HCT116 (cell line): Measurements from ENCODE around the gene NR6A1. TPM values are rescaled to one million over a fixed set of nuclear protein-coding genes. Genes with fewer than 3 reads are reported as not detected.

ENCODE experiments used
- ATAC-seq: fragments of 200-7000 bp; cut with Tn5 transposase; 2 replicates; pipeline ENCODE4 v1.9.1; 2020; ENCODE audit warnings: mild to moderate bottlenecking, moderate library complexity
- BruUV-seq: library from RNA; stranded (reverse); fragments of 400-500 nt; replicated peaks from 2 replicates; lab custom pipeline; 2021; lab: Mats Ljungman, UMichigan
- CTCF ChIA-PET: fragments of 300-600 bp; sonication (Branson Sonifier 250); formaldehyde crosslinking; loops from one replicate; lab custom pipeline; 2021; ENCODE audit warnings: antibody characterized with exemption; lab: Charles Lee
- POLR2A ChIA-PET: fragments of 300-600, 350-600 bp; sonication (Branson Sonifier 250); formaldehyde crosslinking; loops from one replicate; lab custom pipeline; 2021; ENCODE audit warnings: antibody characterized with exemption; lab: Charles Lee
- RAD21 ChIA-PET, 2 experiments: fragments of 300-600 bp; sonication (Branson Sonifier 250); formaldehyde crosslinking; loops; one replicate each; lab custom pipeline; 2023; ENCODE audit warnings: low total read pairs in 2 of 2; ENCODE audit not compliant: uncharacterized antibody in 2 of 2, unreplicated experiment in 2 of 2, low non-redundant PET in 1 of 2; lab: Charles Lee
- DNase-seq: peaks from one replicate; pipeline ENCODE4 v3.0.0-alpha.2; 2010; ENCODE audit warnings: low read depth, low spot score
- H2AFZ ChIP-seq: fragments of 200-600 bp; shearing (Covaris generic), sonication (generic); 2 replicates; pipeline ENCODE4 v1.6.1; 2017; ENCODE audit warnings: low read depth, mixed run types, mixed read lengths, antibody characterized with exemption, low read length; ENCODE audit not compliant: poor library complexity, severe bottlenecking
- H3K27ac ChIP-seq: 2 replicates; pipeline ENCODE4 v1.5.1; 2012; ENCODE audit warnings: low read depth, low read length
- H3K27me3 ChIP-seq: fragments of 200-600 bp; sonication (generic); 2 replicates; pipeline ENCODE4 v1.6.1; 2016; ENCODE audit warnings: mixed run types, low read length, mixed read lengths; ENCODE audit not compliant: insufficient read depth
- H3K36me3 ChIP-seq, 2 experiments: fragments of 200-500 bp in 1 of 2; fragments of 200-600 bp in 1 of 2; sonication (Bioruptor generic) in 1 of 2; sonication (generic) in 1 of 2; 2 replicates each; pipeline versions ENCODE4 v1.5.1 to v1.6.1; 2014 to 2016; ENCODE audit warnings: low read length in 2 of 2, inconsistent platforms in 1 of 2, mixed read lengths in 1 of 2, mixed run types in 1 of 2; ENCODE audit not compliant: insufficient read depth in 2 of 2, control insufficient read depth in 1 of 2
- H3K4me1 ChIP-seq, 2 experiments: fragments of 200-600 bp in 1 of 2; sonication (generic) in 1 of 2; 2 replicates each; pipeline versions ENCODE4 v1.5.1 to v1.6.1; 2012 to 2017; ENCODE audit warnings: low read length in 2 of 2, inconsistent platforms in 1 of 2, mild to moderate bottlenecking in 1 of 2, mixed read lengths in 1 of 2, mixed run types in 1 of 2, moderate library complexity in 1 of 2; ENCODE audit not compliant: insufficient read depth in 2 of 2, control insufficient read depth in 1 of 2
- H3K4me2 ChIP-seq: fragments of 200-600 bp; sonication (generic); 2 replicates; pipeline ENCODE4 v1.6.1; 2017; ENCODE audit warnings: mixed run types, low read length, mixed read lengths
- H3K4me3 ChIP-seq, 2 experiments: fragments of 200-600 bp in 1 of 2; sonication (generic) in 1 of 2; replicated peaks in 1 of 2; 2 replicates each; pipeline ENCODE4 v1.5.1; 2011 to 2016; ENCODE audit warnings: low read length in 2 of 2, control low read depth in 1 of 2, low read depth in 1 of 2, mild to moderate bottlenecking in 1 of 2, mixed read lengths in 1 of 2, mixed run types in 1 of 2
- H3K79me2 ChIP-seq: fragments of 200-600 bp; sonication (generic); 2 replicates; pipeline ENCODE4 v1.6.1; 2017; ENCODE audit warnings: mild to moderate bottlenecking, mixed run types, low read length, moderate library complexity, mixed read lengths; ENCODE audit not compliant: insufficient read depth
- H3K9ac ChIP-seq: fragments of 200-600 bp; sonication (generic); 2 replicates; pipeline ENCODE4 v1.6.1; 2016; ENCODE audit warnings: low read length, mixed read lengths
- H3K9me2 ChIP-seq: fragments of 200-600 bp; sonication (generic), shearing (Covaris generic); 2 replicates; pipeline ENCODE4 v1.6.1; 2017; ENCODE audit warnings: mixed run types, mild to moderate bottlenecking, moderate library complexity; ENCODE audit not compliant: insufficient read depth
- H3K9me3 ChIP-seq, 2 experiments: fragments of 200-500 bp in 1 of 2; fragments of 200-600 bp in 1 of 2; sonication (Bioruptor generic) in 1 of 2; sonication (generic) in 1 of 2; 2 replicates each; pipeline ENCODE4 v1.6.1; 2014 to 2017; ENCODE audit warnings: low read length in 2 of 2, mixed read lengths in 2 of 2, inconsistent platforms in 1 of 2, low read depth in 1 of 2, mild to moderate bottlenecking in 1 of 2, mixed run types in 1 of 2, moderate library complexity in 1 of 2; ENCODE audit not compliant: control insufficient read depth in 1 of 2, insufficient read depth in 1 of 2
- H4K20me1 ChIP-seq: fragments of 200-600 bp; sonication (generic), shearing (Covaris generic); 2 replicates; pipeline ENCODE4 v1.6.1; 2017; ENCODE audit warnings: mixed run types, mild to moderate bottlenecking, moderate library complexity; ENCODE audit not compliant: insufficient read depth
- FOSL1 ChIP-seq: IDR thresholded peaks from 2 replicates; pipeline ENCODE4 v1.6.1; 2012; ENCODE audit warnings: low read depth
- JUND ChIP-seq: IDR thresholded peaks from 2 replicates; pipeline ENCODE4 v1.6.1; 2012
- POLR2A ChIP-seq: IDR thresholded peaks from 2 replicates; pipeline ENCODE4 v1.7.0; 2011; ENCODE audit warnings: borderline replicate concordance; ENCODE audit not compliant: insufficient read depth, insufficient read length; ENCODE audit errors: extremely low read depth
- SIN3A ChIP-seq: IDR thresholded peaks from 2 replicates; pipeline ENCODE4 v1.6.1; 2012; ENCODE audit warnings: low read depth
- TCF7L2 ChIP-seq: IDR thresholded peaks from 2 replicates; pipeline ENCODE4 v1.7.0; 2011; ENCODE audit warnings: borderline replicate concordance, inconsistent platforms; ENCODE audit not compliant: insufficient read depth, insufficient read length; ENCODE audit errors: extremely low read depth
- ZNF274 ChIP-seq: fragments of 200-500 bp; sonication (Bioruptor generic); IDR thresholded peaks from 2 replicates; pipeline ENCODE4 v1.6.1; 2014; ENCODE audit warnings: mild to moderate bottlenecking, low read depth, low read length, inconsistent platforms
- intact Hi-C: fragments of 100-400 bp; cut with micrococcal nuclease; formaldehyde crosslinking; loops from 2 replicates; pipeline ENCODE4 v1.10.0; 2022
- total RNA-seq: library from RNA; stranded (reverse); gene quantifications from one replicate; pipeline ENCODE4 v1.2.1, GENCODE V29; 2021; ENCODE audit not compliant: unreplicated experiment
- TF ChIP-seq, protein P1 (sequence below): IDR thresholded peaks from 2 replicates; pipeline ENCODE4 v1.6.1; 2011; ENCODE audit warnings: mild to moderate bottlenecking, low read length, moderate library complexity; ENCODE audit not compliant: insufficient replicate concordance; ENCODE audit errors: extremely low read depth
- TF ChIP-seq, protein P2 (sequence below), 3 experiments: fragments of 200-600 bp in 1 of 3; sonication (generic) in 1 of 3; IDR thresholded peaks in 2 of 3; conservative IDR thresholded peaks in 1 of 3; 2 replicates each; pipeline ENCODE4 v1.5.1; 2012 to 2017; ENCODE audit warnings: low read depth in 2 of 3, low read length in 2 of 3, antibody characterized with exemption in 1 of 3, borderline replicate concordance in 1 of 3, control low read depth in 1 of 3, mild to moderate bottlenecking in 1 of 3, mixed read lengths in 1 of 3, mixed run types in 1 of 3, moderate library complexity in 1 of 3; ENCODE audit not compliant: insufficient read depth in 1 of 3
- TF ChIP-seq, protein P3 (sequence below): IDR thresholded peaks from 2 replicates; pipeline ENCODE4 v1.6.1; 2012

Gene NR6A1
- total RNA-seq, 1 experiment from 2014 or later = 9.9 TPM

DNA sequence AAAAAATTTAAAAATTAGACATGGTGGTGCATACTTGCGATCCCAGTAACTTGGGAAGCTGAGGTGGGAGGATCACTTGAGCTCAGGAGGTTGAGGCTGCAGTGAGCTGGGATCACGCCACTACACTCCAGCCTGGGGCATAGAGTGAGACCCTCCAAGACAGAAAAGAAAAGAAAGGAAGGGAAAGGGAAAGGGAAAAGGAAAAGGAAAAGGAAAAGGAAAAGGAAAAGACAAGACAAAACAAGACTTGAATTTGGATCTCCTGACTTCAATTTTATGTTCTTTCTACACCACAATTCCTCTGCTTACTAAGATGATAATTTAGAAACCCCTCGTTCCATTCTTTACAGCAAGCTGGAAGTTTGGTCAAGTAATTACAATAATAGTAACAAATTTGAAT is 88.1 kb downstream of the NR6A1 start:
- intact Hi-C loops = no loop called here

More for the DNA sequence above, 88.1 kb downstream of the NR6A1 start:
- Histone ChIP-seq H3K4me2 (no peak overlapping the region), H3K79me2 (no peaks in the 10 kb centered on the region; the same call in 1 of the 2 replicates), H3K9me2 (no peaks in the 10 kb centered on the region), H3K4me3 (no peak overlapping the region), H3K9ac (no peak overlapping the region), H2AFZ (no peak overlapping the region), H3K27ac (no peak overlapping the region), H3K36me3 (no peaks in the 10 kb centered on the region), H3K27me3 (no peaks in the 10 kb centered on the region), H3K9me3 (no peaks in the 10 kb centered on the region), H3K4me1 (no peaks in the 10 kb centered on the region), H4K20me1 (no peaks in the 10 kb centered on the region)
- DNase-seq (no peak), ATAC-seq (no peak)
- ChIA-PET POLR2A (interaction anchor here (1.9 kb wide), 1 partner anchor 24 kb away, joined by 5 read pairs; no protein-coding TSS in a partner anchor), CTCF (no interaction called here), RAD21 (no interaction called here)
- BruUV-seq = no TSS peak
- TF ChIP-seq POLR2A (no peak), TCF7L2 (no peak), ZNF274 (no peak), SIN3A (no peak), FOSL1 (no peak), JUND (no peak)
- TF ChIP-seq, protein P1, sequence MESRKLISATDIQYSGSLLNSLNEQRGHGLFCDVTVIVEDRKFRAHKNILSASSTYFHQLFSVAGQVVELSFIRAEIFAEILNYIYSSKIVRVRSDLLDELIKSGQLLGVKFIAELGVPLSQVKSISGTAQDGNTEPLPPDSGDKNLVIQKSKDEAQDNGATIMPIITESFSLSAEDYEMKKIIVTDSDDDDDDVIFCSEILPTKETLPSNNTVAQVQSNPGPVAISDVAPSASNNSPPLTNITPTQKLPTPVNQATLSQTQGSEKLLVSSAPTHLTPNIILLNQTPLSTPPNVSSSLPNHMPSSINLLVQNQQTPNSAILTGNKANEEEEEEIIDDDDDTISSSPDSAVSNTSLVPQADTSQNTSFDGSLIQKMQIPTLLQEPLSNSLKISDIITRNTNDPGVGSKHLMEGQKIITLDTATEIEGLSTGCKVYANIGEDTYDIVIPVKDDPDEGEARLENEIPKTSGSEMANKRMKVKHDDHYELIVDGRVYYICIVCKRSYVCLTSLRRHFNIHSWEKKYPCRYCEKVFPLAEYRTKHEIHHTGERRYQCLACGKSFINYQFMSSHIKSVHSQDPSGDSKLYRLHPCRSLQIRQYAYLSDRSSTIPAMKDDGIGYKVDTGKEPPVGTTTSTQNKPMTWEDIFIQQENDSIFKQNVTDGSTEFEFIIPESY = no peak
- TF ChIP-seq, protein P2, sequence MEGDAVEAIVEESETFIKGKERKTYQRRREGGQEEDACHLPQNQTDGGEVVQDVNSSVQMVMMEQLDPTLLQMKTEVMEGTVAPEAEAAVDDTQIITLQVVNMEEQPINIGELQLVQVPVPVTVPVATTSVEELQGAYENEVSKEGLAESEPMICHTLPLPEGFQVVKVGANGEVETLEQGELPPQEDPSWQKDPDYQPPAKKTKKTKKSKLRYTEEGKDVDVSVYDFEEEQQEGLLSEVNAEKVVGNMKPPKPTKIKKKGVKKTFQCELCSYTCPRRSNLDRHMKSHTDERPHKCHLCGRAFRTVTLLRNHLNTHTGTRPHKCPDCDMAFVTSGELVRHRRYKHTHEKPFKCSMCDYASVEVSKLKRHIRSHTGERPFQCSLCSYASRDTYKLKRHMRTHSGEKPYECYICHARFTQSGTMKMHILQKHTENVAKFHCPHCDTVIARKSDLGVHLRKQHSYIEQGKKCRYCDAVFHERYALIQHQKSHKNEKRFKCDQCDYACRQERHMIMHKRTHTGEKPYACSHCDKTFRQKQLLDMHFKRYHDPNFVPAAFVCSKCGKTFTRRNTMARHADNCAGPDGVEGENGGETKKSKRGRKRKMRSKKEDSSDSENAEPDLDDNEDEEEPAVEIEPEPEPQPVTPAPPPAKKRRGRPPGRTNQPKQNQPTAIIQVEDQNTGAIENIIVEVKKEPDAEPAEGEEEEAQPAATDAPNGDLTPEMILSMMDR (IDR thresholded peaks at IDR 0.05 in 2 of 3, conservative IDR thresholded peaks at IDR 0.05 in 1 of 3; ENCODE audit: borderline replicate concordance in 1 of 3, insufficient read depth in 1 of 3, low read depth in 2 of 3, low read length in 2 of 3) = no peak
- TF ChIP-seq, protein P3, sequence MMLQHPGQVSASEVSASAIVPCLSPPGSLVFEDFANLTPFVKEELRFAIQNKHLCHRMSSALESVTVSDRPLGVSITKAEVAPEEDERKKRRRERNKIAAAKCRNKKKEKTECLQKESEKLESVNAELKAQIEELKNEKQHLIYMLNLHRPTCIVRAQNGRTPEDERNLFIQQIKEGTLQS = no peak
